Ishikawa (cell line): Measurements from ENCODE around the gene FSIP1.

Experiments used
- CEBPB ChIP-seq: IDR thresholded peaks from 2 replicates; pipeline ENCODE4 v1.6.1; 2012
- CREB1 ChIP-seq: IDR thresholded peaks from 2 replicates; pipeline ENCODE4 v1.6.1; 2012; ENCODE audit warnings: low read depth
- EGR1 ChIP-seq: IDR thresholded peaks from 2 replicates; pipeline ENCODE4 v1.6.1; 2012
- EP300 ChIP-seq: IDR thresholded peaks from 2 replicates; pipeline ENCODE4 v1.6.1; 2012; ENCODE audit warnings: borderline replicate concordance
- FOXM1 ChIP-seq: IDR thresholded peaks from 2 replicates; pipeline ENCODE4 v1.6.1; 2012; ENCODE audit warnings: low read depth, borderline replicate concordance
- MAX ChIP-seq: IDR thresholded peaks from 2 replicates; pipeline ENCODE4 v1.6.1; 2012
- NFIC ChIP-seq: IDR thresholded peaks from 2 replicates; pipeline ENCODE4 v1.6.1; 2012
- RAD21 ChIP-seq: IDR thresholded peaks from 2 replicates; pipeline ENCODE4 v1.6.1; 2012; ENCODE audit warnings: low read depth
- TAF1 ChIP-seq: IDR thresholded peaks from 2 replicates; pipeline ENCODE4 v1.6.1; 2012; ENCODE audit warnings: low read depth, mild to moderate bottlenecking
- TCF12 ChIP-seq: IDR thresholded peaks from 2 replicates; pipeline ENCODE4 v1.6.1; 2012; ENCODE audit warnings: low read depth
- TEAD4 ChIP-seq: IDR thresholded peaks from 2 replicates; pipeline ENCODE4 v1.6.1; 2012
- USF1 ChIP-seq: IDR thresholded peaks from 2 replicates; pipeline ENCODE4 v1.6.1; 2012
- YY1 ChIP-seq: IDR thresholded peaks from 2 replicates; pipeline ENCODE4 v1.6.1; 2012; ENCODE audit warnings: low read depth
- ZBTB7A ChIP-seq: IDR thresholded peaks from 2 replicates; pipeline ENCODE4 v1.6.1; 2012; ENCODE audit warnings: low read depth
- TF ChIP-seq, protein P1 (sequence below): IDR thresholded peaks from 2 replicates; pipeline ENCODE4 v1.6.1; 2012; ENCODE audit warnings: low read depth, mild to moderate bottlenecking

Gene FSIP1

DNA sequence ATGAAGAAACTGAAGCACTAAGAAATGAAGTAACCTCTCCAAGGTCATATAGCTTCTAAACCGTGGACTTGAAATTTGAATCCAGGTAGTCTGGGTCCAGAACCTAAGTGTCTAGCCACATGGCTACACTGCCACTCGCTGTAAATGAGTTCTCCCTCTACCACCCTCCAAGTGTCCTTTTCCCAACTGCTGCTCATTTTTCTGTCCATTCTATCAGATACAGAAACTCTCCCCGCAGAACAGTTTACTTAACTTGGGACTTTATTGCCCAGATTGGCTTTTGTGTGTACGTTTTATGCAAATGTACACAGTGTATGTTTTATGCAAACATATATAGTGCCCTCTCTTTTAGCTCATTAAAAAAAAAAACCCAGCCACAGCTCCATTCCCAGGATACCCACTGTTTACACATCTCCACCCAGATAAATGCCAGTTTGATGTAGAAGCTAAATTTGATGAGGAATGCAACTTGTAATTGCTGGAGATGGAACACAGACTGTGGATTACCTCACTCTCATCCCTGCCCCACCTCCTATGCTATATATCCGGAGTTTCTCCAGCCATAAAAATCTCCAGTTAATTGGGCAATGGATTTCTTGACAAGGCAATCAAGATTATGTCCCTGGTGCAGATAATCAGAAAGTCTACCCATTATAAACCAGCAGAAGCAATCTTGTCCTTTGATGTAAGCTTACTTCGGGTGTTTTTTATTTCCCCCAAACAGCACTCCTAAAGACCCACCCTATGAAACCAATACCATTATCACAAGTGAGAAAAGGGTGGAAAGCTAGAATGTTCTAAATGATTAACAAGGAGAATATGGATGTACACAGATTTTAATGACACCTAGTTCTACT, 159.8 kb downstream of the FSIP1 start:
- TF ChIP-seq RAD21 (no peak), CEBPB (no peak), TAF1 (no peak), ZBTB7A (no peak), TCF12 (no peak), YY1 (no peak), EP300 (no peak), NFIC (no peak), CREB1 (no peak), TEAD4 (no peak), EGR1 (no peak), MAX (no peak), FOXM1 (no peak), USF1 (no peak)
- TF ChIP-seq, protein P1, sequence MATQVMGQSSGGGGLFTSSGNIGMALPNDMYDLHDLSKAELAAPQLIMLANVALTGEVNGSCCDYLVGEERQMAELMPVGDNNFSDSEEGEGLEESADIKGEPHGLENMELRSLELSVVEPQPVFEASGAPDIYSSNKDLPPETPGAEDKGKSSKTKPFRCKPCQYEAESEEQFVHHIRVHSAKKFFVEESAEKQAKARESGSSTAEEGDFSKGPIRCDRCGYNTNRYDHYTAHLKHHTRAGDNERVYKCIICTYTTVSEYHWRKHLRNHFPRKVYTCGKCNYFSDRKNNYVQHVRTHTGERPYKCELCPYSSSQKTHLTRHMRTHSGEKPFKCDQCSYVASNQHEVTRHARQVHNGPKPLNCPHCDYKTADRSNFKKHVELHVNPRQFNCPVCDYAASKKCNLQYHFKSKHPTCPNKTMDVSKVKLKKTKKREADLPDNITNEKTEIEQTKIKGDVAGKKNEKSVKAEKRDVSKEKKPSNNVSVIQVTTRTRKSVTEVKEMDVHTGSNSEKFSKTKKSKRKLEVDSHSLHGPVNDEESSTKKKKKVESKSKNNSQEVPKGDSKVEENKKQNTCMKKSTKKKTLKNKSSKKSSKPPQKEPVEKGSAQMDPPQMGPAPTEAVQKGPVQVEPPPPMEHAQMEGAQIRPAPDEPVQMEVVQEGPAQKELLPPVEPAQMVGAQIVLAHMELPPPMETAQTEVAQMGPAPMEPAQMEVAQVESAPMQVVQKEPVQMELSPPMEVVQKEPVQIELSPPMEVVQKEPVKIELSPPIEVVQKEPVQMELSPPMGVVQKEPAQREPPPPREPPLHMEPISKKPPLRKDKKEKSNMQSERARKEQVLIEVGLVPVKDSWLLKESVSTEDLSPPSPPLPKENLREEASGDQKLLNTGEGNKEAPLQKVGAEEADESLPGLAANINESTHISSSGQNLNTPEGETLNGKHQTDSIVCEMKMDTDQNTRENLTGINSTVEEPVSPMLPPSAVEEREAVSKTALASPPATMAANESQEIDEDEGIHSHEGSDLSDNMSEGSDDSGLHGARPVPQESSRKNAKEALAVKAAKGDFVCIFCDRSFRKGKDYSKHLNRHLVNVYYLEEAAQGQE = no peak

DNA sequence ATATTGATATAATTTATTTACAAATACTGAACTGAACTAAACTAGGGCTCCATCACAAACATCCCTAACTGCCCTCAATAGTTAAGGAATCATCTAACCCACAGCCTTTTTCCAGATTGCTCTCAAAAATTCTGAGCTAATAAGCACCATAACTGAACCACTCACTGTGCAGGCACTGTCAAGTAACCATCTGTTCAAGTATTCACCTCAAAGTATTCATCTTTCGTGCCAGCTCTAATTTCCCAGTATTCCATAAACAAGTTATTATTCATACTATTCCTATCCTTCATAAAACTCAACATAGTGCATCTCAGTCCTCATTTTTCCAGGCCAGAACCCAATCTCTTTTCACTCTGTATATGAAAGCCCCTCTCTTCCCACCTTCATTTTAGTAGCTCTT, 160.7 kb downstream of the FSIP1 start:
- TF ChIP-seq EGR1 = no peak
- no peak for TF ChIP-seq ZBTB7A
- TF ChIP-seq, protein P1 = no peak
- TF ChIP-seq CREB1 = no peak
- no peak for TF ChIP-seq EP300
- TF ChIP-seq TAF1 = no peak
- no peak for TF ChIP-seq MAX
- no peak for TF ChIP-seq YY1

DNA sequence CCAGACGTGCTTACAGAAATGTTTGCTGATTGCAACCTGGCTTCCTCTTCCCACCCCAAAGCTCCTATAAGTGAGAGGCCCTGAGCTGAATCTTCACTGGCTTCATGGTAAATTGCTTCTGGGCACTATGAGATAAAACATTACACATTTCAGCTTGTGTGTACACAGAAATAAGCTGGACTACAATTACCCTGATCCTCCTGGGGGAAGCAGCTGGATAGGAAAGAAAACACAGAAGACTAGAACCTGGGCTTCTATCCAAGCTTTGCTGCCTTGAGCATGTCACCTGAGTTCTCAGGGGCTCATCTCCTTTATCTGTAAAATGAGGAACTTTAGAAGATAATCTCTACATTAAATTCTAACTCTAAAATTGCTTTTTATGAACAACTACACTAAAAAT, 161.4 kb downstream of the FSIP1 start:
- TF ChIP-seq NFIC (no peak), MAX (no peak), TAF1 (no peak), EGR1 (no peak)

DNA sequence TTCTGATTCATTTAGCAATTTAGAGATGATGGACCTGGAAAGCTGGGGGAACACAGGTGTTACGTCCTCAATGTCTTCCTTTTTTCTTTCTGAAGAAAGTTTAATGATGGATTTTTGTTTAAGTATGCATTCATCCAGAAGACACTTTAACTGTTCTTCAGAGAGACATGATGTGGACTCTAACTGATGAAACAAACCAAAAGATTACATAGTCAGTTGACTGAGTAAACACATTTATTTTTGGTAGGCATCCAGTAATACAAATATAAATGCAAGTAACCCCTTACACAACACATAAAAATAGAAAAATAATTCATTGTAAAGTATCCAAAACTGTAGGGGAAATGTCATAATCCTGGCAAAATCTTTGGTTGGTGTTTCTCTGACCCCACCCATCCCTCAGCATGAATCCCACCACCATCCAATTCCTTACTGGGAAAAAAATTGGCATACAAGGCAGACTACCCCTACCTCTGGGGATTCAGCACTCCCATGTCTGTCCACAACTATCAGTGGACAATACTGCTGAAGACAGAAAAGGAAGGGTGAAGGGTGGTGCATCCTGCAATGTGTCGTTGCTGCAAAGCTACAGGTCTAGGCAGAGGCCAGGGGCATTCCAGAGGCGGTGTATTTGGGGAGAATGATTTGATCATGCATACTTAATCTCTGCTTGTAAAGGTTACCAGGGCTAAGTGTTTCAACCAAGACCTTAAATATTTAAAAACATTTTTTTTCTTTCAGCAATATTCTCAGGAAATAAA, 164.4 kb downstream of the FSIP1 start:
- TF ChIP-seq EGR1 (no peak), EP300 (no peak), YY1 (no peak), RAD21 (no peak), TCF12 (no peak), ZBTB7A (no peak), TAF1 (no peak), USF1 (no peak), CREB1 (no peak), MAX (no peak), TEAD4 (no peak), CEBPB (no peak), FOXM1 (no peak)
- TF ChIP-seq, protein P1 = no peak
